Right lung (tissue), 5 donors: Measurements from ENCODE around the gene ANKMY1. TPM values are rescaled to one million over a fixed set of nuclear protein-coding genes. Genes with fewer than 3 reads are reported as not detected.

Source experiments
- DNase-seq, 2 donors: peaks; one replicate each; pipeline ENCODE4 v3.0.0-alpha.2; 2013
- polyA plus RNA-seq, 5 donors: library from polyadenylated mRNA; unstranded; fragments of 120-200 nt; gene quantifications; one replicate each; pipeline versions ENCODE4 v1.2.1 to v1.2.3, GENCODE V29; 2013; ENCODE audit warnings: inconsistent platforms in 1 of 5, low replicate concordance in 1 of 5; ENCODE audit not compliant: insufficient read length in 5 of 5, insufficient read depth in 1 of 5

The ANKMY1 gene
- polyA plus RNA-seq, 5 donors, result 8.8 to 18.6 (median 14.7) TPM

DNA sequence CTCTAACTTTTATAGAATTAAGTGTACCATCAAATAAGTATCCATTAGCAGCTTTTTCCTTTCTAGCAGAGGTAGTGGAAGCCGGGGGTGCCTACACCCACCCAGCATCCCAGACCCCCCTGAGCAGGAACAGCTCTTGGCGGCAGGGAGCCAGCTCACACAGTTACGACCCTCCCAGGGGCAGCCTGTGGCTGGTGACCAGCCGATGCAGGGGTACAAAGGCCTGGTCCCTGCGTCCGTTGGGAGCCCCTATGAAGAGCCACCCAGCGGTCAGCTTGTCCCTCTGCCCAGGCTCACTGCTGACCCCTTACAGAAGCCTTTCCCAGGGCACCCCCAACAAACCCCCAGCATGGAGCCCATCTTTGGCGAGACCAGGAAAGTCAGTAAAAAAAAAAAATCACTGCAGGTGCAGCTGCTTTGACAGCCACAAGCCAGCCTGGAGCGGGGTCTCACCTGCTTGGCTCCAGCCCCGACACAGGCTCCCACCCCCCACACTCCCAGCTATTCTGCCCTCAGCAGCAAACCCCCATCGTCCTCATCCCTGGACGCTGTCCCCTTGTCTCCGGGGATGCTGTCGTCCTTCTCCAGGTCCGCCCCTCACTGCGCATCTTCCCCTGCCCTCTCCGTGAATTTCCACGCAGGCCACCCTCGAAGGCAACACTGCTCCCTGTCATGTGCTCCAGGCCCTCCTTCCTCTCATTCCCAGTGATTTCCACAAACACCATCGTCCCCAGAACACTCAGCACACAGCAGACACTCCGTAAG, 79.3 kb downstream of the ANKMY1 start:
- DNase-seq, result no peak

DNA sequence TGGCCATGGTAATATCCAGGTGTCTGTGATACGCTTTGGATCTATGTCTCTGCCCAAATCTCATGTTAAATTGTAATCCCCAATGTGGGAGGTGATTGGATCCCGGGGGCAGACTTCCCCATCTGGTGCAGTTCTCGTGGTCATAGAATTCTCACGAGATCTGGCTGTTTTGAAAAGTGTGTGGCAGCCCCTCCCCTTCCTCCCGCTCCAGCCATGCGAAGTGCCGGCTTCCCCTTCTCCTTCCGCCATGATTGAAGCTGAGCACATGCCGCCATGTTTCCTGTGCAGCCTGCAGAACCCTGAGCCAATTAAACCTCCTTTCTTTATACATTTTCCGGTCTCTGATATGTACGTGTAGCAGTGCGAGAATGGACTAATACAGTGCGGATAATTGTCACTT, 79.9 kb downstream of the ANKMY1 start:
- DNase-seq, result no peak

DNA sequence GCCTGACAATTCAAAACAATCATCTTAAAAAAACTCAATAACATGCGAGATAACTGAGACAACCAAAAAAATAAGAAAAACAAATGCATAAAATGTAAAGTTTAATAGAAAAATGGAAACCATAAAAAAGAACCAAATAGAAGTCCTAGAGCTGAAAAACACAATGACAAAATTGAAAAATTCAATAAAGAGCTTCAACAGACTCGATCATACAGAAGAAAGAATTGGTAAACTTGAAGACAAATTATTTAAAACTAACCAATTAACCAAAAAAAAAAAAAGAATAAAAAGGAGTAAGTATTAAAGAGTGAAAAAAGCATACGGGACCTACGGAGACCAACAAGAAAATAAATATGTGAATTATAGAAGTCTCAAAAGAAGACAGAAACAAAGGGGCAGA, 84.6 kb downstream of the ANKMY1 start:
- DNase-seq, result no peak

DNA sequence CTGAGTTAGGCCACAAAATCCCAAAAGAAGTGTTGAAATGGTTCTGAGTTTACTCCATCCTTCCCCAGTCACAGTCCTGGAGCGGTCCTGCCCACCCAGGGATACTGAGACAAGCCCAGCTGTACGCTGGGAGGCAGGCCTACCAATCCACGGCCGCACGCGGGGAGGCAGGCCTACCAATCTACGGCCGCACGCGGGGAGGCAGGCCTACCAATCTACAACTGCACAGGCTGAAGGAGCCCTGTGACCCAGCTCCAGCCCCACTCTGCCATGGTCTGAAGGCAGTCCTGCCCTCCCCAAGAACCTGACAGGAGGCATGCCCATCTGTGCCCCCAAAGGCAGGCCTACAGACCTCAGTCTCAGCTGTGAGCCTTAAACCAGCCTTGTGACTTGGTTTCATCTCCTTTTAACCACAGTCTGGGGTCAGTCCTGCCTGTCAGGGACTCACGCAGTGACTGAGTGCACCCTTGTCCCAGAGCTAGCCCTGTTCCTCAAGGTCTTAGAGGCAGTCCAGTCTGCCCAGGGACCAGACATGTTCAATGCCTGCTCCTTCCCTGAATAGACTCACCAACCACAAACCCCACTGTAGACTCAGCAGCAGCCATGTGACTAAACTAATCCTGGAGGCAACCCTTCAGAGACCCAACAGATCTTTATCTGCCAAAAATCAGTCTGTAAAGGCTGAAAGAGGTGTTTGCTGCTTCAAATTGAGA, 85.6 kb downstream of the ANKMY1 start:
- no peak for DNase-seq

DNA sequence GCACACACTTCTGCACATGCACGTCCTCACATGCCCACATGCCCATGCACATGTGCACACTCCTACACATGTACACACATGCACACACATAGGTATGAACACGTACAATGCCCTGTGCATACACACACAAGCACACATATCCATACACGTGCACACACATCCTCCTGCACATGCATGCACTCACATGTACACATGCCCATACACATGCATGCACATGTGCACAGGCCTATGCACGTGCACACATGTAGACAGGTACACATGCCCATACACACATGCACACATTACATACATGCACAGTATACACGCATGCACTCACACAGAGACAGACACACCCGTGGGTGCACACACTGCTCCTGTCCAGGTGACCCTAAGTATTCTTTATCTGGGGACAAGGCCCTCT, 88.0 kb downstream of the ANKMY1 start:
- no peak for DNase-seq

DNA sequence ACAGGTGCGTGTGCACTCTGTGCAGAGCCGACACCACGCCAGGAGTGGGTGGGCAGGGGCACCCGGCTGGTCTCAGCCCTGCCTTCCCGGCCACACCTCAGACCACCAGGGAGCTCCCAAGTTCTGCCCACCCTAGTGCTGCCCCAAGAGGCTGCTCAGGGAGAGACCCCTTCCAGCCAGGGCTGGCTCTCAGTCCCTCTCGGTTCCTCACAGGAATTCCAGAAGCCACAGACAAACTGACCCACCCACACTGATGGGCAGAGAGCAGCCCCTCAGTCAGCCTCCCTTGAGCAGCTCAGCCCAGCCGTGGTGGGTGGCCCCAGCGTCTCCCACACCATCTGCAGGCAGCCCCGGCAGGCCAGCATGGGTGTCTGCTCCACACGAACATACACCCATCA, 88.5 kb downstream of the ANKMY1 start:
- no peak for DNase-seq

DNA sequence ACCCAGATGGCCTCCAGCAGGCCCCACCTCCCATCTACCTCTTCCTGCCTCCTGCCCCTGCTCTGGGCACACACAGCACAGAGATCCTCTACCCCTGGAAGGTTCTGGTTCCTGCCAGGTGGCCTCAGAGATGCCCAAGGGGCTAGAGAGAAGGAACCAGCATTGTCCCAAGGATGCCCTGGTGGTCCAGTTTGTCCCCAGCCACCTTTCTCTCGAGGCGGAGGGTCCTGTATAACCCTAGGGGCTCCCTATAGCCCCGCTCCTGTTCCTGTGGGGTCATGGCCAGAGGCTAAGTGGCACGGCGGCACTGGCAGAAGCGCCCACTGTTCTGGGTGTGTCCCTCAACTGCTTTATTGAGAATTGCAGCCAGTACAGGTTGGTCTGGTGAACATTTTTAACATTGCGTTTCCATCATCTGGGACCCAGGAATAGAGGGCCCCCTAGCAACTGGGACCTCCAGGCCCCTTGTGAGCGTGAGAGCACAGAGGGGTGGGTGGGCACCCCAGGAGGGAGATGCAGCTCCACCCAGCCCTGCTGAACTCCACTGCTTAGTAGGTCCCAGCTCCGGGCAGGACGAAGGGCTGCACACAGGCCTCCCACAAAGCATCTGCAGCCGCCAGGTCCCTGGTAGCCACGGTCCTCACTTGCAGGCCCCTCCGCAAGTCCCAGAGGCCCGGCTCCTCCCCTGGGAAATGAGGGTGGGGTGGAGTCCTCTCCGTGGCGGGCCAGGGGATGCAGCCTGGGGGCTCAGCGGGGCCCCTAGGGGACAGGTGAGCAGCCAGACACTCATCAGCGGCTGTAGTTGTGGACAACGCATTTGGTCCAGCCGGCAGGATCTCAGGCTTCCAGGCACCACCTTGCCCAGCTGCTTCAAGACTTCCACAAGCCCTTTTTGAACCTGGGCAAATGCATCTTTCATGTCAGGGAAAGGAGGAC, 89.2 kb downstream of the ANKMY1 start:
- DNase-seq, result no peak

DNA sequence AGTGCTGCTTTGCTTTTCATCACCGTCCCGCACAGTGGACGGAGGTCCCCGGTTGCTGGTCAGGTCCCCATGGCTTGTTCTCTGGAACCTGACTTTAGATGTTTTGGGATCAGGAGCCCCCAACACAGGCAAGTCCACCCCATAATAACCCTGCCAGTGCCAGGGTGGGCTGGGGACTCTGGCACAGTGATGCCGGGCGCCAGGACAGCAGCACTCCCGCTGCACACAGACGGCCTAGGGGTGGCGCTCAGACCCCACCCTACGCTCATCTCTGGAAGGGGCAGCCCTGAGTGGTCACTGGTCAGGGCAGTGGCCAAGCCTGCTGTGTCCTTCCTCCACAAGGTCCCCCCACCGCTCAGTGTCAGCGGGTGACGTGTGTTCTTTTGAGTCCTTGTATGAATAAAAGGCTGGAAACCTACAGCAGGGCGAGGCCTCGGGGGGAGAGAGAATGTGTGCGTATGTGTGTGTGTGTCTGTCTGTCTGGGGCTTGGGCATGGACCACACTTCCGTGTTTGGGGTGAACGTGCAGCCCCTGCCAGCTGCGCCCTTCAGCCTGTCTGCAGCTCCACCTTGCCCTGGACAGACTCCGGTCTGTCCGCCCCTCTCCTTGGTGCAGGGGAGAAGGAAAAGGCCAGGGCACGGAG, 90.0 kb downstream of the ANKMY1 start:
- DNase-seq, result no peak

DNA sequence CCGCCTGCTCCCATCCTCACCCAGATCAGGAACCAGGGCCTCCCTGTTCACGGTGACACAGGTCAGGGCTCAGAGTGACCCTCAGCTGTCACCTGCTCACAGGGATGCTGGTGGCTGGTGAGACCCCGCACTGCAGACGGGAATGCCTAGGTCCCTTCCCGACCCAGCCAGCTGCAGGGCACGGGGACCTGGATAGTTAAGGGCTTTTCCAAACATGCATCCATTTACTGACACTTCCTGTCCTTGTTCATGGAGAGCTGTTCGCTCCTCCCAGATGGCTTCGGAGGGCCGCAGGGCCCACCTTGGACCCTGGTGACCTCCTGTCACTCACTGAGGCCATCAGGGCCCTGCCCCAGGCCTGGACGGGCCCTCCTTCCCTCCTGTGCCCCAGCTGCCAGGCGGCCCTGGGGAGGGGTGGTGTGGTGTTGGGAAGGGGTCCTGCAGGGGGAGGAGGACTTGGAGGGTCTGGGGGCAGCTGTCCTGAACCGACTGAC, 90.6 kb downstream of the ANKMY1 start:
- no peak for DNase-seq

DNA sequence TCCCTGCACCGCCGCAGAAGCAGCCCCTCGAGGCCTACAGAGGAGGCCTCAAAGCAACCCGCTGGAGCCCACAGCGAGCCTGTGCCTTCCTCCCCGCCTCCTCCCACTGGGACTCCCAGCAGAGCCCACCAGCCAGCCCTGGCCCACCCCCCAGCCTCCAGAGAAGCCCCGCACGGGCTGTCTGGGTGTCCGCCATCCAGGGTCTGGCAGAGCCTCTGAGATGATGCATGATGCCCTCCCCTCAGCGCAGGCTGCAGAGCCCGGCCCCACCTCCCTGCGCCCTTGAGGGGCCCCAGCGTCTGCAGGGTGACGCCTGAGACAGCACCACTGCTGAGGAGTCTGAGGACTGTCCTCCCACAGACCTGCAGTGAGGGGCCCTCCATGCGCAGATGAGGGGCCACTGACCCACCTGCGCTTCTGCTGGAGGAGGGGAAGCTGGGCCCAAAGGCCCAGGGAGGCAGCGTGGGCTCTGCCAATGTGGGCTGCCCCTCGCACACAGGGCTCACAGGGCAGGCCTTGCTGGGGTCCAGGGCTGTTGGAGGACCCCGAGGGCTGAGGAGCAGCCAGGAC, 91.1 kb downstream of the ANKMY1 start:
- no peak for DNase-seq

DNA sequence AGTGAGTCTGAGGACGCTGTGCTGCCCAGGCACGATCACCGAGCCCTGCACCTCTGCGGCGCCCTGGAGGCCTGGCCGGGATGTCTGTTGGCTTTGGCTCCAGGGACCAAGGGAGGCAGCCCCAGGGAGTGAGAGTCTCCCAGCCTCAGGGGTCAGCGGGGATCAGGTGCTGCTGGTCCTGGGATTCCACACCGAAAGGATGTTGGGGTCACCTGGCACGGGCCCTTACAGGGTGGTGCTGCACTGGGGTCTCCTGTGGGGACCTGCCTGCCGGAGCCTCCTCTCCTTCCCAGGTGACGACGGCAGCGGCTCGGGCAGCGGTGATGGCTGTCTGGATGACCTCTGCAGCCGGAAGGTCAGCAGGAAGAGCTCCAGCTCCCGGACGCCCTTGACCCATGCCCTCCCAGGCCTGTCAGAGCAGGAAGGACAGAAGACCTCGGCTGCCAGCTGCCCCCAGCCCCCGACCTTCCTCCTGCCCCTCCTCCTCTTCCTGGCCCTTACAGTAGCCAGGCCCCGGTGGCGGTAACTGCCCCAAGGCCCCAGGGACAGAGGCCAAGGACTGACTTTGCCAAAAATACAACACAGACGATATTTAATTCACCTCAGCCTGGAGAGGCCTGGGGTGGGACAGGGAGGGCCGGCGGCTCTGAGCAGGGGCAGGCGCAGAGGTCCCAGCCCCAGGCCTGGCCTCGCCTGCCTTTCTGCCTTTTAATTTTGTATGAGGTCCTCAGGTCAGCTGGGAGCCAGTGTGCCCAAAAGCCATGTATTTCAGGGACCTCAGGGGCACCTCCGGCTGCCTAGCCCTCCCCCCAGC, 91.8 kb downstream of the ANKMY1 start:
- DNase-seq, result no peak

DNA sequence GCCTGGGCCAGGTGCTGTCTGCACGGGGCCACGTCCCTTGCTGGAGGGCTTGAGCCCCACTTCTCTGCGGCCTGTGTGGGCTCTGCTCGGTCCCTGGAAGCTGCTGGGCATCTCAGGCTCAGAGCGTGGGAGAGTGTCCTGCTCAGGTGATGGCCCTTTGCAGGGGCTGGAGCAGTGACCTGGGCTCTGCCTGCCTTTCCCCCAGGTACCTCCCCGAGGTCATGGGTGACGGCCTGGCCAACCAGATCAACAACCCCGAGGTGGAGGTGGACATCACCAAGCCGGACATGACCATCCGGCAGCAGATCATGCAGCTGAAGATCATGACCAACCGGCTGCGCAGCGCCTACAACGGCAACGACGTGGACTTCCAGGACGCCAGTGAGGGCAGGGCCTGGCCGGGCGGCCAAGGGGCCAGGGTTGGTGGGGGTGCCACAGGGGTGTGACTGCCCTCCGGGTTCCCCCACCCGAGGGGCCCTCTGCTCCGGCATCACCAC, 92.5 kb downstream of the ANKMY1 start:
- DNase-seq, result no peak

DNA sequence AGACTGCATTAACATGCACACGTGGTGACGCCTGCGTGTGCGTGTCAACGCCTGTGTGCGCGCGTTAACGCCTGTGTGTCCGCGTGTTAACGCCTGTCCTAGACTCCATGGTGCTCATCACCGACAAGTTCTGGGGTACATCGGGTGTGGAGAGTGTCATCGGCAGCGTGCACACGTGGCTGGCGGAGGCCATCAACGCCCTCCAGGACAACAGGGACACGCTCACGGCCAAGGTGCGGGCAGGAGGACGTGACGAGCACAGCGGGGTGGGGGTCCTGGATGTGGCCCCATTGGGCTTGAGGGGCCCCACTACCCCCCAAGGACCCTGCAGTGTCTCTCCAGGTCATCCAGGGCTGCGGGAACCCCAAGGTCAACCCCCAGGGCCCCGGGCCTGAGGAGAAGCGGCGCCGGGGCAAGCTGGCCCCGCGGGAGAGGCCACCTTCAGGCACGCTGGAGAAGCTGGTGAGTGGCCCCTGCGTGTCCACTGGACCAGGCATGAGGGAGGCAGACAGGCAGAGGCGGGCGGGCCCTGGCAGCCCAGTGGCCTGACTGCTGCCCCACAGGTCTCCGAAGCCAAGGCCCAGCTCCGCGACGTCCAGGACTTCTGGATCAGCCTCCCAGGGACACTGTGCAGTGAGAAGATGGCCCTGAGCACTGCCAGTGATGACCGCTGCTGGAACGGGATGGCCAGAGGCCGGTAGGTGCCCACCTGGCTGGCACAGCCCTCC, 93.1 kb downstream of the ANKMY1 start:
- DNase-seq, result no peak

DNA sequence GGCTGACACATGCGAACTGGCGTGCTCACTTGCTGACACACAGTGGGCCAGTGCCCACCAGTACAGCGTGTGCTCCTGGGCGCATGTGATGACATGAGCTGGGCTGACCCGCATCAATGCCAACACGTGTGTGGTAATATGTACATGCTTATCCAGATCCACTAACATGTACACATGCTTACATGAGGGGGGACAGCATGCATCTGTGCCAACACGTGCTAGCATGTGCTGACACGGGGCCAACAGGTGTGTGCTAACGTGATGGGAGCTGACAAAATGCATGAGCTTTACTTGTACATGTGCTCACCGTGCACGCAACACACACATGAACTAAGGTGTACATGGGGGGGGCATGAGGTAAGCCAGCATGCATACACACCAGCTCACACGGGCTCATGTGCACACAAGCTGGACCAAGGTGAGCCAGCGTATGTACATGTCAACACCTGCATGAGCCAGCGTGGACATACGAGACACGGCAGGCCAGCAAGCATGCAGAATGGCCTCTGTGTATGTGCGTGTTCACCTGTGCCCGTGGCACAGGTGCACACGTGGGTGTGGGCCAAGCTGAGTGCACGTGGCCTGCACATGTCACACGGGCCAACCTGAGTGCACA, 93.8 kb downstream of the ANKMY1 start:
- no peak for DNase-seq

DNA sequence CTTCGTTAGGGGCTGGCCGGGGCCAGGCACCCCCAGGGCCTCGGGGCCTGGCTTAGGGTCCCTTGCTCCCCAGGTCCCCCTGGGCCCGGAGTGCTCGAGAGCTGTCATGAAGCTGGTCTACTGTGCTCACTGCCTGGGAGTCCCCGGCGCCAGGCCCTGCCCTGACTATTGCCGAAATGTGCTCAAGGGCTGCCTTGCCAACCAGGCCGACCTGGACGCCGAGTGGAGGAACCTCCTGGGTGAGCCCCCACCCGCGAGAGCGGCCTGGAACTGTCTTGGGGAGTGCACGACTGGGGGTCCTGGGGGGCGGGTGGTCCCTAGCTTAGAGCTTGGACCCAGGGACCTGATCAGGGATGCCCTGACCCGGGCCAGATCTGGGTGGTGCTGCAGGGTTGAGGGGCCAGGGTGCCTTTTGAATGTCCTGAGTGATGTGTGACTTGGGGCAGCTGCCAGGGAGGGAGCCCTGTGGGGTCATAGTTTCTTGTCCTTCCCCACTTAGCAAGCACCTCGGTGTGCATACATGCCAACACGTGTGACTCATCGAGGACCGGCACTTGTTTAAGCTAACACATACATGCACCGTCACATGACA, 94.4 kb downstream of the ANKMY1 start:
- DNase-seq, result no peak

DNA sequence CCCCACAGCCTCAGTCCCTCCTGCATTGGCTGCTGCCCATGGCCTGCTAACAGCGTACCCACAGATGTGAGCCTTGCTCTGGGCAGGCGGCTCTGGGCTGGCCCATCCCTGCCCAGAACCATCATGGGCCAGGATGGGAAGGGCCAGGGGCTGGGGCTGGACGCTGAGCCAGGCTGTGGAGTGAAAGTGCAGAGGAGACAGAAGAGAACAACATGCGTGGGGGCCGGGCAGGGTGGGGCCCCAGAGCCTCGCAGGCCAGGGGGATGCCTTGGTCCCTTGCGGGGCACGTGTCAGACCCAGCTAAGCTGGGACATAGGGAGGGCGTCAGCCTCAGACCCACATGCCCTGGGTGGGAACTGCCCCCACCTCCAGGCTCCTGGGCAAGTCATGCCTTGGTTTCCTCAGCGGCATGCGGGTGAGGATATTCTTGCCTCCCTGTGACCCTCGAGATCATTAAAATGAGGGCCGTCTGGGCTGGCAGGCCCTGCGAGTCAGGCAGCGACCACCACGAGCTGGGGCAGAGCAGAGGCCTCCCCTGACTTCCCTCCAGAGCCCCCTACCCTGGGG, 95.0 kb downstream of the ANKMY1 start:
- no peak for DNase-seq

DNA sequence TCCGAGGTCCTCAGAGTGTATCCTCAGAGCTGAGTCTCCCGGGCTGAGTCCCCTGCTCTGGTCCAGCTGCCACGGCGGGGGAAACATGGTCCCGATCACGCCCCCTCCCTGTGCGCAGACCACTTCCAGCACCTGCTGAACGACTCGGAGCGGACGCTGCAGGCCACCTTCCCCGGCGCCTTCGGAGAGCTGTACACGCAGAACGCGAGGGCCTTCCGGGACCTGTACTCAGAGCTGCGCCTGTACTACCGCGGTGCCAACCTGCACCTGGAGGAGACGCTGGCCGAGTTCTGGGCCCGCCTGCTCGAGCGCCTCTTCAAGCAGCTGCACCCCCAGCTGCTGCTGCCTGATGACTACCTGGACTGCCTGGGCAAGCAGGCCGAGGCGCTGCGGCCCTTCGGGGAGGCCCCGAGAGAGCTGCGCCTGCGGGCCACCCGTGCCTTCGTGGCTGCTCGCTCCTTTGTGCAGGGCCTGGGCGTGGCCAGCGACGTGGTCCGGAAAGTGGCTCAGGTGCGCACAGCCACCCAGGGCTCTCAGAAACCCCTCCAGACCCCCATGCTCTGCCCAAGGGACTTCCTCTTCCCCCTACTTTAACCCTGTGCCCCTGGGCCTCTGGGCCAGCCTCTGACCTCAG, 95.6 kb downstream of the ANKMY1 start:
- DNase-seq, result no peak
